ENCODE data around the gene OR5A2.
"Not testable (repeated sequence)": the region's sequence is repeated elsewhere in the genome, so short reads cannot be mapped to it uniquely, and the experiment has no call there.

Gene OR5A2, protein sequence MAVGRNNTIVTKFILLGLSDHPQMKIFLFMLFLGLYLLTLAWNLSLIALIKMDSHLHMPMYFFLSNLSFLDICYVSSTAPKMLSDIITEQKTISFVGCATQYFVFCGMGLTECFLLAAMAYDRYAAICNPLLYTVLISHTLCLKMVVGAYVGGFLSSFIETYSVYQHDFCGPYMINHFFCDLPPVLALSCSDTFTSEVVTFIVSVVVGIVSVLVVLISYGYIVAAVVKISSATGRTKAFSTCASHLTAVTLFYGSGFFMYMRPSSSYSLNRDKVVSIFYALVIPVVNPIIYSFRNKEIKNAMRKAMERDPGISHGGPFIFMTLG

DNA sequence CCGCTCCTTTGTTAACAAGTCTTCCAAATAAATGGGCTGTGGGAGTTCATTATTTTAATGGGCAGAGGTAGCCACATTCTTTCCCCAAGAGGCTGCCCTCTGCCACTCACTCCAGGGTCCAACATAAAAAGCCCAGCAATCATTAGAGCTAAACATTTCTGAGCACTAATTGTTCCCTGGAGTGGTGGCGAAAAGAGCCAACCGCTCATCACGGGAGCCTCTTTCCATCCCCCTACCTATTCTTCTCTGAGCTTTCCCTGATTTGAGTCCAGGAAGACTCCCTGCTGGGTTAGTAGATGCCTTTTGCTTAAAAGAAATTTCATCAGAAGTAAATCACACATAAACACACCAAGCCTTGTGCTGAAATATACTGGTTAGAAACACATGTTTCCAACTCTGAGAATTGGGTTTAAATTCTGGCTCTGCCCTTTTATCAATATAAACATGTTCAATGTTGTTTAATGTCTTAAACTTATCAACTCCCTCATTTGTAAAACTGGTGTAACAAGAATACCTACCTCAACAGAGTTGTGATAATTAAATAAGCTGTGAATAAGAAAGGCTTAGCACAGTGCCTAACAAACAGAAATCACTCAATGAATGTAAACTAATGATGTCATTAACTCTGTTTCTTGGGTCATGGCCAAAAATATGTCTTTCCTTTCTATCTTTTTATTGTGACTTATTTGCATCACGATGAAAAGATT, at the start of gene OR5A2:
TSS of gene OR5A2 (minus strand) at position 53 of the 707 bp plus-strand sequence. CDS start 3,460 bp downstream, outside the sequence.
- no peak for DNase-seq (ENCODE audit: low read depth)

DNA sequence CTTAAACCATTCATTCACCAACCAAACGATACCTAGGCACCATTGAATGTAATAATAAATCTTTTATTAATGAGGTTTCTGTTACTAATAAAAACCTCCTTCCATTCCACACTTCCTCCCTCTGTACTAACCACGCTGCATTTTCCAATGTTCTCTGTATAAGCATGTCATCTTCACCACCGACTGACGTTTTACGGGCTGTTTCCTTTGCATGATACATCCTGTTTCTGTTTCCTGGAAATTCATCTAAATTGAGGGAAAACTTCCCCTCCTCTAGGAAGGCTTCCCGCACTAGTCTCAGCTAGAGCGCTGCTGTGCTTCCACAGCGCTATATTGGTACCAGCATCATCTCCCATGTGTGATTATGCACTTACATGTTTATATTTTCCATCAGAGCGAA, 49.0 kb upstream of the OR5A2 start:
- DNase-seq (ENCODE audit: low read depth), result no peak

DNA sequence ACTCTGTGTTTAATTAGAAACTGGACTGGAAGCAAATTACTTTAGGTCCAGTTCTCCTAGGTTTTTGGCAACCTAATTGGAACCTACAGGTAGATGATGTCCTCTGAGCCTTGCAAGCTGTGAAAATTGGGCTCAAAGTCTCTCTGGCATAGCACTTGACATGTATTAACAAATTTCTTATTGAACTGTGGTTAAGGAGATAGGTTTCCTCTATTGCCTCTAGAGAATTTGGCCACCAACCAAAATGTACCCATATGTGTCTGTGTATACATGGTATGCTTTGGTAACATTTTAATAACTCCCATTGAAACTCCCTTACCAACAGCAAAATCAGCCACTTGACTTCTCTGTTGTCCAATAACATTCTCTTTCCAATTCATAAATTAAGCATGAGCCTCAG, 46.8 kb upstream of the OR5A2 start, which contains the start of gene OR4D10:
TSS of gene OR4D10 (plus strand) at position 301 of the 400 bp plus-strand sequence. CDS start 4,115 bp downstream, outside the sequence.
- no peak for DNase-seq (ENCODE audit: low read depth)

DNA sequence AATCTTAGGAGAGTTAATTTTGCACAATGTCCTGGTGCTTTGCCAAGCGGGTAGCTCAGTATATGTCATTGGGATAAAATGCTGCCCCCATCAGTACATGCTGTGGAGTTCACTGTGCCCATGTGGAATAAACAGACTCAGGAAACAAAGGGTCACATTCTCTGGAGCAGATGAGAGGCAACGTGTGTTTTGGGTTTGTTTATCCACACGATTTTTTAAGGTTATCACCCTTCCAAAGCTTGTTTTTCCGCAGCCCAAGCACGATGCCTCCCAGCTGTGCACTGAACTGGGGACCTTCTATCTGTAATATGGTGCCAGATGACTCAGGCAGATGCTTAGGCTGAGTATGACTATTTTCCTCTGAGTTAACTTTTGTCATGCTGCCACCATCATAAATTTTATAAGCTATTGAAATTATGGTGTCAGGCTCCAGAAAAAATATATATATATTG, 37.0 kb upstream of the OR5A2 start:
- DNase-seq (ENCODE audit: low read depth), result peak; percentile 16

DNA sequence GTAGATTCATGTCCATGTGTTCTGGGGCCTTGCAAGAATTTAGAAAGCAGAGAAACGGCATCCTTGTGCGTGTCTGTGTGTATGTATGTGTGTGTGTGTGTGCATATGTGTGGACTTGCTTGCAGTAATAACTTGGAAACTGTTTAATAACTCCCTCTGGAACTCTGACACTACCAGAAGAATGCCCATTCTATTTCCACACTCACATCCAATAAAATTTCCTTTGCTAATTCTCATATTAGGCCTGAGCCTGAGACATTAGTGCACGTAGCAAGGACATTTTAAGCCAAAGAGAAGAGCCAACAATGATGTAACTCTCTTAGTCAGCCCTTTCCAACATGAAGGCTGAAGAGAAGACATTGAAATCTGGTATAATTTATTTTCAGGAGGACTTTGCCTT, 33.7 kb upstream of the OR5A2 start:
- DNase-seq (ENCODE audit: low read depth), result no peak

DNA sequence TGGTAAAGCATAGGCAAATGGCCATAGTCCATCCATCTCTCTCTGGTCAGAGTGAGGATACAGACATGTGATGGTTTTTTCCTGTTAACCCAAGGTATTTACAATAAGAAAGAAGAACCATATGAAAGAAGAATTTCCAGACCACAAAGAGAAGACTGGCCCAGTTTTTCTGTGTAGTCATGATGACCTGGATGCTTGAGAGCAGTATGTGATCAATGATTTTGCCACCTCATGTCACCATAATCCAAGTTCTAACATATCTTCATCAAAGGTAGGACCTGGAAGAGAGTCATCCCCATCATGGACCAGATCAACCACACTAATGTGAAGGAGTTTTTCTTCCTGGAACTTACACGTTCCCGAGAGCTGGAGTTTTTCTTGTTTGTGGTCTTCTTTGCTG, 30.4 kb upstream of the OR5A2 start, which contains the start of gene OR4D6:
TSS of gene OR4D6 (plus strand) at position 301 of the 400 bp plus-strand sequence. CDS start at position 301, 0 bp downstream.
- no peak for DNase-seq (ENCODE audit: low read depth)

DNA sequence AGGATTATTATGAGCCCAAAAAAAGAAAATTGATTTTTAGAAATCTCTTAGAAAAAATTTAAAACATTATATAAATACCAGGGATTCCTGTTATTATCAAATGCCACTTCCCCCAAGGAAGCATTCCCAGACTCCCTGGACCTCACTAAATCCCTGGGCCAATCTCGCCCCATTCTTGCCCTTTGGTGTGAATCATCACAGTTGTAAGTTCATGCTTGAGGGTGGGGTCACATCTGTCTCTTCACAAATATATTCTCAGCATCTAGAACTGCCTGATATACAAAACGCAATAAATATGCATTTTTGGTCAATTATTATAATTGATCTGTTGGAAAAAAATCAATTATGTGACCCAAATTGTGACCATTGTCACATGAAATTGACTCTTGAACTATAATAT, 22.3 kb upstream of the OR5A2 start:
- DNase-seq (ENCODE audit: low read depth), result no peak

DNA sequence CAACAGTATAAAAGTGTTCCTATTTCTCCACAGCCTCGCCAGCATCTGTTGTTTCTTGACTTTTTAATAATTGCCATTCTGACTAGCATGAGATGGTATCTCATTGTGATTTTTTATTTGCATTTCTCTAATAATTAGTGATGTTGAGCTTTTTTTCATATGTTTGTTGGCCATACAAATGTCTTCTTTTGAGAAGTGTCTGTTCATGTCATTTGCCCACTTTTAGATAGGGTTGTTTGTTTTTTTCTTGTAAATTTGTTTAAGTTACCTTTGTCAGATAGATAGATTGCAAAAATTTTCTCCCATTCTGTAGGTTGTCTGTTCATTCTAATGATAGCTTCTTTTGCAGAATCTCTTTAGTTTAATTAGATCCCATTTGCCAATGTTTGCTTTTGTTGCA, 19.4 kb upstream of the OR5A2 start:
- DNase-seq (ENCODE audit: low read depth), result not testable (repeated sequence)

DNA sequence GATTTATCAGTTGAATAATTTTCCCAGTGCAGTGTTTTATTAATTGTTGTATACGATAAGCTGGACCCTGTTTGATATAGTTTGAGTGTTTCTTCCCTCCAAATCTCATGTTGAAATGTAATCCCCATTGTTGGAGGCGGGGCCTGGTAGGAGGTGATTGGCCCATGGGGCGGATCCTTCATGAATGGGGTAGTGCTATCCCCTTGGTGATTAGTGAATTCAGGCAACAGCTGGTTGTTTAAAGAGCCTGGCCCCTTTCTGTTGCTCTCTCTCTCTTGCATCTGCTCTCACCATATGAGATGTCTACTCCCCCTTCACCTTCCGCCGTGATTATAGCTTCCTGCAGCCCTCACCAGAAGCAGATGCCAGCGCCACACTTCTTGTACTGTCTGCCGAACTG, 11.6 kb upstream of the OR5A2 start:
- no peak for DNase-seq (ENCODE audit: low read depth)

DNA sequence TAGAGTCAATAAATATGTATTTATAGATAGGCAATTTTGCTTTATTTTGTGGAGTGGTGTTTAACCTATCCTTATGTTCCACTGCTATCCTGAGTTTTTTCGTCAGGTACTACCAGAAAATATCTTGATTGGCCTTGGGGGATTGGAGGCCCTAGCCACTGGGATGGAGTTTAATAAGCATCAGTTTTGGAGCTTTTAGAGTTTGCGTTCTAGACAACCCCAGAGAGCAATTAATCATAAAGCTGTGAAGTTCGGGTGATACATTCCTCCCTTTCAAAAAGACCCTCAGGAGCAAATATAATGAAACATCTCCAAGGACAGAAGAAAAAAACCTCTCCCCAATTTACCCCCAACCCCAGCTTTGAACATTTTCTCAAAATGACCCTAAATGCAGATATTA, 10.0 kb upstream of the OR5A2 start, which contains the start of gene OR5A1:
TSS of gene OR5A1 (plus strand) at position 301 of the 400 bp plus-strand sequence. CDS start 6,700 bp downstream, outside the sequence.
- no peak for DNase-seq (ENCODE audit: low read depth)

DNA sequence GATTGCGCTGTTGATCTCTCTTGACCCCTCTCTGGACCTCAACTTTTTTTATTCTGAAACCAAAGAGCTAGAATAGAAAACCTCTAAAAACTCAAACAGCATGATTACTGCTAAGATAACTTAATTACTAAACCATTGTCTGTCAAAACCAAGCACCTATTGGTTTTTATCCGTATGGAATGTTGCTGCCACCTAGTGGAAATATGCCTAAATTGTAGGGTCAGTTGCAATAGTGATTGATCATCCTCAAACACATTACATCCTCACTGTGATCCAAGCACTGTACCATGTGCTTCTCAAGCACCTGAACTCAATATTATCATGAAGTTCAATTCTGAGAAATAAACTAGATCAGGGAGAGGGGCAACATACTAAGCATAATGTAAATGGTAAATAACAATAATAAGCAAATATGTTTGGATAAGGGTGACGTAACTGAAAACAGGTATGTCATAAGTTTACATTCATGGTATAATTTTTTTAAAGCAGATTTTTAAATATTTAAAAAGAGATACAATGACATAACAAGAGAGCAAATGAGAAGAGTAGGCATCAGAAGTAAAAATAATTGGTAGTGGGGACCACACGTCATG, 3.8 kb upstream of the OR5A2 start:
- DNase-seq (ENCODE audit: low read depth), result peak; percentile 9

DNA sequence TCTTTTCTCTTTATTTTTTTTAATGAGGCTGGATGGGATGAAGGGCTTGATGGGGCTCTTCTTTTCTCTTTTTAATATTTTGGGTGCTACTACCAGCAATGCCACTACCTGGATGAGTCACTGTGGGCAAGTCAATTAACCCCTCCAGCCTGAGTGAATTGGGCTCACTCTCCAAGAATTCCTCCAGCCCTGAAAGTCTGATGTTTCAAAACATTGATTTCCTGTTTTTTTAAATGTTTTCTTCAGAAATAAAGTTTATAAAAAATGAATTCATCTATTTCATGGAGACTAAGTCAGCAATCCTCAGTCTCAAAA, 812 bp upstream of the OR5A2 start:
- no peak for DNase-seq (ENCODE audit: low read depth)

DNA sequence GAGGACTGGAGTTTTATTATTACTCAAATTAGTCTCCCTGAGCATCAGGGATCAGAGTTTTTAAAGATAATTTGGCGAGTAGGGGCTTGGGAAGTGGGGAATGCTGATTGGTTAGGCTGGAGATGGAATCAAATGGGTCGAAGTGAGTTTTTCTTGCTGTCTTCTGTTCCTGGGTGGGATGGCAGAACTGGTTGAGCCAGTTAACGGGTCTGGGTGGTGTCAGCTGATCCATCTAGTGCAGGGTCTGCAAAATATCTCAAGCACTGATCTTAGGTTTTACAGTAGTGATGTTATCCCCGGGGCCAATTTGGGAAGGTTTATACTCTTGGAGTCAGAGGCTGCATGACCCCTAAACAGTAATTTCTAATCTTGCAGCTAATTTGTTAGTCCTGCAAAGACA, 1.1 kb downstream of the OR5A2 start:
- no peak for DNase-seq (ENCODE audit: low read depth)

DNA sequence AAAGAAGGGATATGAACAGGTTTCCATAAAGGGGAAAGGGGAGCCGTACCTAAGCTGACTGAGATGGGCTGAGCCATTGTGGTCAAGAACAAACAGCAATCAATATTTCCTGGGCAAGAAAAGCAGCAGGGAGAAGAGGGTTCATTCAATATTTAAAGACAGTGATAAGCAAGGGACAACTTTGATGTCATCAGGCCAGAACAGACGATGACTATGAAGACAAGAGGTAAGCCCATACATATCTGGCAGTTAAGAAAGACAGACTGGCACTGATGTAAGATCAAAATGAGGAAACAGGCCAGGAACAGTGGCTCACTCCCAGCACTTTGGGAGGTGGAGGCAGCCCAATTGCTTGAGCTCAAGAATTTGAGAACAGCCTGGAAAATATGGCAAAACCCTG, 2.4 kb downstream of the OR5A2 start:
- DNase-seq (ENCODE audit: low read depth), result no peak

DNA sequence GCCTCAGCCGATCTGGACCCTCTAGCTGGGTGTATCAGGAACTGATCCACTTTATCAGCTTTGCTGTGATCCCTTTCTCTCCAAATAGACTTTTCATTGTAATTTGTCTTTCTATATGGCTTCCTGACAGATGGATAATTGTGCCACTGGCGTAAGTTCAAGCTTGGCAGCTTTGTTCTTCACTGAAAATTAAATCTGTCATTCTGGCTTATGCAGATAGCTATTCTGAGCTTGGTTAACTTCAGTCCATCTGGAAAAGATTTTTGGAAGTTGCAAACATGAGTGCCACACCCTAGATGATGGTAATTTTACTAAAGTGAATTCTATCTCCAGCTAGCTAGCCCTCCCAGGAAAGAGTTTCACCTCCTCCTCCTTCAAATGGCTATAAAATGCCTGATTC, 8.1 kb downstream of the OR5A2 start:
- DNase-seq (ENCODE audit: low read depth), result no peak

DNA sequence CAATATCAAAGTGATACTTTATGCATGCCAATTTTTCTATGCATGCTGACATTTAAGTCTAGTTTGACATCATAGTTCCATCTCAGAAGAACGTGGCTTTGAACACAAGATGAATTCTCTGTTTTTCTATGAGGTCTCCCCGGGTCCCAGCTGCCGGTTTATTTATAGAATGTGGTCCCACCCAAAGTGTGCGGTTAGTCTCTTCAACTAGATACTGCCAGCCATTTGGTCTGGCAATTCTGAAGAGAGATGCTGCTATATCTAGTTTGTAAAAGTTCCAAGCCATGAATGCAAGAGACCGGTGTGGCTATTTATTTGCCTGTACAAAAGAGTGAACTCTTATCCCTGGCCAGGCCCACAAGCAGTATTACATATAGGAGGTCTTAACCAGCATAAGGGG, 9.2 kb downstream of the OR5A2 start:
- no peak for DNase-seq (ENCODE audit: low read depth)

DNA sequence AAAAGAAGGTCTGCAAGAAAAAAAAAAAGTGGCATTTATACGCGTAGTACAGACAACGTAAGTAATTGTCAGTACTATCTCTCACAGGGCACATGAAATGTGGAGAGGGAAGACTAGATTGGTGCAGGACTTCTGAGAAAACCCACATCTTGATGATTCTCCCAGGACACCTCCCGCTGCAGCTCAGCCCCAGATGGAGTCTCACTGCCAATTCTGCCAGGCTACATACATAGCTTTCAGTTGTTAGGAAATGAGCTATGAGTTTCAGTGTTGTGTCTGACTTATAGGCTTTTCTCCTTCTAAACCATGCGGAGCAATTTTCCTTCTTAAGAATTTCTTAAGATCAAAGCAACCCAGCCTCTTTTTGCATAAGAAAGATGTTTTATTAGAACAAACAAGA, 9.6 kb downstream of the OR5A2 start:
- DNase-seq (ENCODE audit: low read depth), result no peak

DNA sequence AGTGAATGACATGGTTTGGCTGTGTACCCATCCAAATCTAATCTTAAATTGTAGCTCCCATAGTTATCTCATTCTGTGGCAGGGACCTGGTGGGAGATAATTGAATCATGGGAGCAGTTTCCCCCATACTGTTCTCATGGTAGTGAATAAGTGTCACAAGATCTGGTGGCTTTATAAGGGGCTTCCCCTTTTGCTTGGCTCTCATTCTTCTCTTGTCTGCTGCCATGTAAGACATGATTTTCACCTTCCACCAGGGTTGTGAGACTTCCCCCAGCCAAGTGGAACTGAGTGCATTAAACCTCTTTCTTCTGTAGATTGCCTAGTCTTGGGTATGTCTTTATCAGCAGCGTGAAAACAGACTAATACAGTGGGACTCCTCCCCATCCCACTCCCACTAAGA, 11.1 kb downstream of the OR5A2 start:
- no peak for DNase-seq (ENCODE audit: low read depth)

DNA sequence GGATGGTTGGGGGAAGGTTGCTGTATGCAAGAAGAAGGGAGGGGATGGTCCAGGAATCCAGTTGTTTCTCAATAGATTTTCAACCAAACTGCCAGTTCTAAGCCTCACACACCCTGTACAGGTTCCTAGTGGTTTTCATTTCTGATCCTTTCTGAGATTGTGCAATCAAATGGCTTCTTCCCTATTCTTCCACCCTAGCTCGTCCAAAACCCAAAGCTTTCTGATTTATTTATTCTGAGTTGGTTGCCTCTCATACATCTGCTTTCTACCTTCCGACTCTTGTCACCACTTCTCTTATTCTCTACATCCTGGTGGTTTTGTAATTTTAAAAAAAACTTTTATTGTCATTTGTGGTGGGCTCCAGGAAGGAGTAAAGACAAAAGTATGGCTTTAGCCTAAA, 12.6 kb downstream of the OR5A2 start:
- no peak for DNase-seq (ENCODE audit: low read depth)

DNA sequence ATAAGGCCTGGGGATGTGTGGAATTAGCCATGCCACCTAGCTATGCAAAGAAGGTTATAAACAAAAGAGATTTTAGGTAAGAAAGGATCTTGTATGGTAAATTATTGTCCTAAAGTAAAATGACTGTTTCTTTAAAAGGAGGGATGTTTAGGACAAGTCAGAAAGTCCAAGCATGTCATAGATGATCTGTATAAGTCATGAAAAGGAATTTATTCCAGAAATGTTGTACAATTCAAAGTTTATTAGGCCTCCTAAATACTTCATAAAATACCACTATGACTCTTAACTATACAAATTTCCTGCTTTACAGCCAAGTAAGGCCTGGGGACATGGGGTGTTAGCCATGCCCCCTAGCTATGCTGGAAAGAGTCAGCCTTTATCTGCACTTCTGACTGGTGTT, 22.7 kb downstream of the OR5A2 start:
- no peak for DNase-seq (ENCODE audit: low read depth)

DNA sequence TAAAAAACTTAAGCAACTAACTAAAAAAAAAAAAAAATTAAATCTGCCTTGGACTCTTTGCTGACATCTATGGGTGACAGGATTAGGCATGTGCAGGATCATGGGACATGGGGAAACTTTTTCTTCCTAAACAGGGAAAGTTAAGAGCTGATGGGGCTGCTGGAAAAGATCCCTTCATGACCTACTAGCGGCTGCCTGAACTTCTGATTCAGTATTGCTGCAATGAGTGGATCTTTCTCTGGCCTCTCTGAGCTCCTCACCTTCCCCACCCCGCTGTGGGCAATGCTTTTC, 25.0 kb downstream of the OR5A2 start:
- no peak for DNase-seq (ENCODE audit: low read depth)

DNA sequence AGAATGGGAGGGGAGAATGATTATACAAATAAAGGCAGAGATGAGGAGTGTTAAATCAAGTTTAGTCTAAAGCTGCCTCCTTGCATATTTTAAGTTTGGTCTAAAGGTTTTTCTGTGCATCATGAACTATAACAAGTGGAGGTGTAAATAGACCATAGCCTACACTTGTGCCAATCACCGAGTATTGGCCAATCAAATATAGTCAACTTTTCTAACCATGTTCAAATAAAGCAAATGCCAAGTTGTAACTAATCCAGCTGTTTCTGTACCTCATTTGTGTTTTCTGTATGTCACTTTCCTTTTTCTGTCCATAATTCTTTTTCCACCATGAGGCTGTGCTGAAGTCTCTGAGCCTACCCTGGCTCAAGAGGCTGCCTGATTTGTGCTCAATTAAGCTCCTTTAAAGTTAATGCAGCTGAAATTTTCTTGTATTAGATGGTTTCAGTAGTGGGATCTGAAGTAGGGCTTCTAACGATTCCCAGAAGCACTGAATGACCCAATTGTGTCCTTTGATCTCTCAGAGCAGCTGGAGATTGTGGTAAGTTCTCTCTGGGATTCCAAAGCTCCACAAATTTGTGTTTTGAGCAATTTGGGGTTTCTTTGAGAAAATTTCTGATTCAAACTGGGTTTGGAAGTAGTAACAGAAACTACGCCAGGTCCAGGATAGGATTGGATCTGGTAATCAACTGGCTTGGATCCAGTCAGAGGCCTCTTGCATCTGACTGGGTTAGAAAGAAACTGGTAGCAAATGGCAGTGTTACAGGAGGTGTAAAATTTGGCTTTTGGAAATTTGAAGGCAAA, 25.6 kb downstream of the OR5A2 start:
- no peak for DNase-seq (ENCODE audit: low read depth)
